HepG2 (cell line): Measurements from ENCODE around the gene TIPRL. TPM values are rescaled to one million over a fixed set of nuclear protein-coding genes. Genes with fewer than 3 reads are reported as not detected.

Experiments used
- ATF7 ChIP-seq, 2 experiments: fragments of 450-650 bp in 1 of 2; sonication (generic) in 1 of 2; formaldehyde crosslinking in 1 of 2; IDR thresholded peaks; 2 replicates each; pipeline versions ENCODE4 v1.4.0 to v1.6.1; 2016 to 2020; ENCODE audit warnings: antibody characterized with exemption in 1 of 2, mild to moderate bottlenecking in 1 of 2, missing genetic modification reagents in 1 of 2
- CREB3 ChIP-seq: sonication (generic); formaldehyde crosslinking; IDR thresholded peaks from 2 replicates; pipeline ENCODE4 v1.5.0; 2020; ENCODE audit warnings: missing genetic modification reagents
- GMEB1 ChIP-seq: sonication (generic); formaldehyde crosslinking; IDR thresholded peaks from 2 replicates; pipeline ENCODE4 v1.5.1; 2020; ENCODE audit warnings: missing genetic modification reagents, mild to moderate bottlenecking, borderline replicate concordance
- HDAC6 ChIP-seq: fragments of 200-600 bp; sonication (generic); IDR thresholded peaks from 2 replicates; pipeline ENCODE4 v1.7.0; 2017; ENCODE audit warnings: mild to moderate bottlenecking, antibody characterized with exemption, low read length, low read depth
- KLF15 ChIP-seq: sonication (generic); formaldehyde crosslinking; IDR thresholded peaks from 2 replicates; pipeline ENCODE4 v1.8.1; 2023; ENCODE audit warnings: borderline replicate concordance, mild to moderate bottlenecking, inconsistent platforms, missing genetic modification reagents, mixed read lengths
- MAFF ChIP-seq: IDR thresholded peaks from 2 replicates; pipeline ENCODE4 v1.6.1; 2011; ENCODE audit warnings: low read depth, low read length, improper control_type of control experiment
- NCOR1 ChIP-seq: fragments of 200-600 bp; sonication (generic); IDR thresholded peaks from 2 replicates; pipeline ENCODE4 v1.7.0; 2017; ENCODE audit warnings: antibody characterized with exemption, low read length, borderline replicate concordance
- REST ChIP-seq, 2 experiments: IDR thresholded peaks; 2 replicates each; pipeline ENCODE4 v1.6.1; 2011 to 2012; ENCODE audit warnings: low read length in 2 of 2, borderline replicate concordance in 1 of 2, low read depth in 1 of 2, mild to moderate bottlenecking in 1 of 2, moderate library complexity in 1 of 2
- RXRA ChIP-seq: sonication (generic); formaldehyde crosslinking; IDR thresholded peaks from 2 replicates; pipeline ENCODE4 v1.5.1; 2020; ENCODE audit warnings: missing genetic modification reagents
- SMAD1 ChIP-seq: sonication (generic); formaldehyde crosslinking; IDR thresholded peaks from 2 replicates; pipeline ENCODE4 v1.4.0; 2020; ENCODE audit warnings: missing genetic modification reagents, low read depth, mild to moderate bottlenecking, borderline replicate concordance
- SMYD3 ChIP-seq: sonication (generic); formaldehyde crosslinking; IDR thresholded peaks from 2 replicates; pipeline ENCODE4 v1.8.1; 2023; ENCODE audit warnings: mild to moderate bottlenecking, missing genetic modification reagents
- TARDBP ChIP-seq: sonication (generic); formaldehyde crosslinking; IDR thresholded peaks from 2 replicates; pipeline ENCODE4 v1.8.0; 2022; ENCODE audit warnings: mild to moderate bottlenecking, missing genetic modification reagents
- TEAD3 ChIP-seq: optimal IDR thresholded peaks from 2 replicates; pipeline ENCODE3; 2016; ENCODE audit warnings: borderline replicate concordance
- ZFP82 ChIP-seq: sonication (generic); formaldehyde crosslinking; IDR thresholded peaks from 2 replicates; pipeline ENCODE4 v1.5.1; 2020; ENCODE audit warnings: mild to moderate bottlenecking, missing genetic modification reagents, borderline replicate concordance
- ZNF230 ChIP-seq: sonication (generic); formaldehyde crosslinking; IDR thresholded peaks from 2 replicates; pipeline ENCODE4 v1.4.0; 2020; ENCODE audit warnings: mild to moderate bottlenecking, missing genetic modification reagents
- ZNF431 ChIP-seq: sonication (generic); formaldehyde crosslinking; IDR thresholded peaks from 2 replicates; pipeline ENCODE4 v1.9.0; 2022; ENCODE audit warnings: missing genetic modification reagents, low read depth, mild to moderate bottlenecking, borderline replicate concordance
- ZNF530 ChIP-seq: sonication (generic); formaldehyde crosslinking; IDR thresholded peaks from 2 replicates; pipeline ENCODE4 v1.5.0; 2020; ENCODE audit warnings: low read depth, mild to moderate bottlenecking, missing genetic modification reagents
- polyA plus RNA-seq, 8 experiments: library from polyadenylated mRNA; depleted of rRNA in 3 of 8; stranded (reverse) in 7 of 8; unstranded in 1 of 8; fragments of >200 nt; fragmentation: Illumina TruSeq in 4 of 8; extraction: Trizol in 4 of 8; gene quantifications; 2 replicates each; pipeline versions ENCODE4 v1.2.1 to v1.2.3, GENCODE V29; 2011 to 2016; ENCODE audit warnings: low read depth in 4 of 8, missing spikeins in 1 of 8, mixed read lengths in 1 of 8; ENCODE audit not compliant: insufficient read depth in 1 of 8
- total RNA-seq, 5 experiments: library from RNA; depleted of rRNA; stranded (reverse); fragments of >200 nt; fragmentation: Illumina TruSeq; extraction: Trizol; gene quantifications; 2 replicates each; pipeline ENCODE4 v1.2.3, GENCODE V29; 2016; ENCODE audit warnings: low read depth in 1 of 5
- TF ChIP-seq, protein P1 (sequence below): sonication (generic); formaldehyde crosslinking; IDR thresholded peaks from 2 replicates; pipeline ENCODE4 v1.5.1; 2020; ENCODE audit warnings: mild to moderate bottlenecking, moderate library complexity, missing genetic modification reagents
- TF ChIP-seq, protein P2 (sequence below): IDR thresholded peaks from 2 replicates; pipeline ENCODE4 v1.6.1; 2016; ENCODE audit warnings: mild to moderate bottlenecking

Gene TIPRL
- total and polyA plus RNA-seq, 2 of the 13 experiments (the other 11 are each of a cell fraction or from before 2014, with no cell fraction given): 10.1 to 22.8 TPM

DNA sequence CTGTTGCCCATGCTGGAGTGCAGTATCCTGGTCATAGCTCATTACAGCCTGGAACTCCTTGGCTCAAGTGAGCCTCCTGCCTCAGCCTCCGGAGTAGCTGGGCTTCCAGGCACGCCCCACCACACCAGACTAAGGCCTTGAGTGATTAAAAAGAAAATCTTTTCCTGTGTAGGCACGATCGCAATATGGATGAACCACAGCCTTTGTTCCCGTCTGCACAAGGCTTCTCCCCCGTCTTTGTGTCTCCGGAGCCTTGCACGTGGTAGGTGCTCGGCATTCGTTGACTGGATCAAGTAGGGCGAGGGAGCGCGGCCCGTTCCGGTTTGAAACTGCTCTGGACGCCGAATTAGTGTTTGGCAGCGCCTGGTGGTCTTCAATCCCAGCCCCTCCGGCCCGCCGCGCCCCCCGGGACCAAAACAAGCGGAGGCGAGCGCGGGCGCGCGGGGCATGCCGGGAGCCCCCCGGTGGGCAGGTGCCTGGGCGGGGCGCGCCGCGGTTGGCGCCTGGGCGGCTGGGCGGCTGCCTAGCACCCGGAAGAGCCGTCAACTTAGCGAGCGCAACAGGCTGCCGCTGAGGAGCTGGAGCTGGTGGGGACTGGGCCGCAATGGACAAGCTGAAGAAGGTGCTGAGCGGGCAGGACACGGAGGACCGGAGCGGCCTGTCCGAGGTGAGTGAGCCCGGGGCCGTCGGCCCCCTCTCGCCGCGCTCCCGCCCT lies 46.9 kb downstream of the TIPRL start, which contains the start of gene SFT2D2 (continued):
- TF ChIP-seq, protein P1, sequence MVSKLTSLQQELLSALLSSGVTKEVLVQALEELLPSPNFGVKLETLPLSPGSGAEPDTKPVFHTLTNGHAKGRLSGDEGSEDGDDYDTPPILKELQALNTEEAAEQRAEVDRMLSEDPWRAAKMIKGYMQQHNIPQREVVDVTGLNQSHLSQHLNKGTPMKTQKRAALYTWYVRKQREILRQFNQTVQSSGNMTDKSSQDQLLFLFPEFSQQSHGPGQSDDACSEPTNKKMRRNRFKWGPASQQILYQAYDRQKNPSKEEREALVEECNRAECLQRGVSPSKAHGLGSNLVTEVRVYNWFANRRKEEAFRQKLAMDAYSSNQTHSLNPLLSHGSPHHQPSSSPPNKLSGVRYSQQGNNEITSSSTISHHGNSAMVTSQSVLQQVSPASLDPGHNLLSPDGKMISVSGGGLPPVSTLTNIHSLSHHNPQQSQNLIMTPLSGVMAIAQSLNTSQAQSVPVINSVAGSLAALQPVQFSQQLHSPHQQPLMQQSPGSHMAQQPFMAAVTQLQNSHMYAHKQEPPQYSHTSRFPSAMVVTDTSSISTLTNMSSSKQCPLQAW (CRISPR knock-in tag): no peak
- TF ChIP-seq ATF7 (IDR thresholded peaks at IDR 0.05) (no peak), ATF7 (CRISPR knock-in tag; IDR thresholded peaks at IDR 0.05) (0 out of 2 replicates have a peak, but pooled peaks have one; percentile 36), CREB3 (peak; percentile 72; the same call in 1 of the 2 replicates), RXRA (CRISPR knock-in tag) (no peak), NCOR1 (no peak), ZNF230 (CRISPR knock-in tag) (peak; percentile 95), REST (IDR thresholded peaks at IDR 0.05; ENCODE audit: borderline replicate concordance in 1 of 2, low read depth in 1 of 2, low read length in 2 of 2) (no peak), SMYD3 (CRISPR knock-in tag) (no peak), SMAD1 (CRISPR knock-in tag) (no peak), GMEB1 (CRISPR knock-in tag) (no peak; the same call in 1 of the 2 replicates), ZNF431 (CRISPR knock-in tag) (peak; percentile 92; the same call in 1 of the 2 replicates), TEAD3 (no peak), HDAC6 (no peak), ZNF530 (CRISPR knock-in tag) (no peak), ZFP82 (CRISPR knock-in tag) (peak; percentile 93; the same call in 1 of the 2 replicates), MAFF (no peak), TARDBP (CRISPR knock-in tag) (no peak), KLF15 (CRISPR knock-in tag) (no peak)
- TF ChIP-seq, protein P2, sequence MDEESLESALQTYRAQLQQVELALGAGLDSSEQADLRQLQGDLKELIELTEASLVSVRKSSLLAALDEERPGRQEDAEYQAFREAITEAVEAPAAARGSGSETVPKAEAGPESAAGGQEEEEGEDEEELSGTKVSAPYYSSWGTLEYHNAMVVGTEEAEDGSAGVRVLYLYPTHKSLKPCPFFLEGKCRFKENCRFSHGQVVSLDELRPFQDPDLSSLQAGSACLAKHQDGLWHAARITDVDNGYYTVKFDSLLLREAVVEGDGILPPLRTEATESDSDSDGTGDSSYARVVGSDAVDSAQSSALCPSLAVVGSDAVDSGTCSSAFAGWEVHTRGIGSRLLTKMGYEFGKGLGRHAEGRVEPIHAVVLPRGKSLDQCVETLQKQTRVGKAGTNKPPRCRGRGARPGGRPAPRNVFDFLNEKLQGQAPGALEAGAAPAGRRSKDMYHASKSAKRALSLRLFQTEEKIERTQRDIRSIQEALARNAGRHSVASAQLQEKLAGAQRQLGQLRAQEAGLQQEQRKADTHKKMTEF: peak; percentile 48; the same call in 1 of the 2 replicates
